ENCODE measurements around the gene LRRC57.

Gene LRRC57

GRCh38 chr15:42575188-42576039 lies 26.8 kb upstream of the LRRC57 start, which contains the start of gene STARD9:
Gene STARD9 (plus strand): TSS chr15:42575606. CDS start chr15:42575716, 110 bp downstream.
- TF ChIP-seq EP300 (IDR thresholded peaks at IDR 0.05; ENCODE audit: borderline replicate concordance) (no peak), NFIC (IDR thresholded peaks at IDR 0.05) (peak; percentile 86), CREB1 (IDR thresholded peaks at IDR 0.05; ENCODE audit: low read depth) (no peak), TCF12 (IDR thresholded peaks at IDR 0.05; ENCODE audit: low read depth) (no peak), ZBTB7A (IDR thresholded peaks at IDR 0.05; ENCODE audit: low read depth) (0 out of 2 replicates have a peak, but pooled peaks have one; percentile 25), REST (IDR thresholded peaks at IDR 0.05; ENCODE audit: low read depth) (no peak), MAX (IDR thresholded peaks at IDR 0.05) (peak; percentile 96), EGR1 (IDR thresholded peaks at IDR 0.05) (0 out of 2 replicates have a peak, but pooled peaks have one; percentile 31), TAF1 (IDR thresholded peaks at IDR 0.05; ENCODE audit: low read depth) (0 out of 2 replicates have a peak, but pooled peaks have one; percentile 10), FOXM1 (IDR thresholded peaks at IDR 0.05; ENCODE audit: borderline replicate concordance, low read depth) (no peak), USF1 (IDR thresholded peaks at IDR 0.05) (no peak), TEAD4 (IDR thresholded peaks at IDR 0.05) (no peak), CEBPB (IDR thresholded peaks at IDR 0.05) (no peak)

- TF ChIP-seq USF1 (IDR thresholded peaks at IDR 0.05) (no peak), RAD21 (IDR thresholded peaks at IDR 0.05; ENCODE audit: low read depth) (no peak), REST (IDR thresholded peaks at IDR 0.05; ENCODE audit: low read depth) (no peak), FOXM1 (IDR thresholded peaks at IDR 0.05; ENCODE audit: borderline replicate concordance, low read depth) (no peak), CEBPB (IDR thresholded peaks at IDR 0.05) (no peak), NFIC (IDR thresholded peaks at IDR 0.05) (no peak), CREB1 (IDR thresholded peaks at IDR 0.05; ENCODE audit: low read depth) (no peak), MAX (IDR thresholded peaks at IDR 0.05) (no peak), EGR1 (IDR thresholded peaks at IDR 0.05) (no peak), YY1 (IDR thresholded peaks at IDR 0.05; ENCODE audit: low read depth) (no peak), TAF1 (IDR thresholded peaks at IDR 0.05; ENCODE audit: low read depth) (no peak), ZBTB7A (IDR thresholded peaks at IDR 0.05; ENCODE audit: low read depth) (no peak), EP300 (IDR thresholded peaks at IDR 0.05; ENCODE audit: borderline replicate concordance) (no peak)
These were observed 10.1 kb upstream of the LRRC57 start for GRCh38 chr15:42558739-42559138.

GRCh38 chr15:42553554-42553953 lies 5.0 kb upstream of the LRRC57 start:
- no peak for TF ChIP-seq USF1 (IDR thresholded peaks at IDR 0.05)
- no peak for TF ChIP-seq YY1 (IDR thresholded peaks at IDR 0.05; ENCODE audit: low read depth)
- TF ChIP-seq TAF1 (IDR thresholded peaks at IDR 0.05; ENCODE audit: low read depth), result no peak
- TF ChIP-seq NFIC (IDR thresholded peaks at IDR 0.05), result no peak
- no peak for TF ChIP-seq FOXM1 (IDR thresholded peaks at IDR 0.05; ENCODE audit: borderline replicate concordance, low read depth)
- TF ChIP-seq REST (IDR thresholded peaks at IDR 0.05; ENCODE audit: low read depth), result no peak
- no peak for TF ChIP-seq MAX (IDR thresholded peaks at IDR 0.05)
- TF ChIP-seq RAD21 (IDR thresholded peaks at IDR 0.05; ENCODE audit: low read depth), result no peak
- no peak for TF ChIP-seq ZBTB7A (IDR thresholded peaks at IDR 0.05; ENCODE audit: low read depth)
- no peak for TF ChIP-seq TEAD4 (IDR thresholded peaks at IDR 0.05)
- no peak for TF ChIP-seq CREB1 (IDR thresholded peaks at IDR 0.05; ENCODE audit: low read depth)
- no peak for TF ChIP-seq TCF12 (IDR thresholded peaks at IDR 0.05; ENCODE audit: low read depth)
- no peak for TF ChIP-seq CEBPB (IDR thresholded peaks at IDR 0.05)
- TF ChIP-seq EGR1 (IDR thresholded peaks at IDR 0.05), result no peak
- TF ChIP-seq EP300 (IDR thresholded peaks at IDR 0.05; ENCODE audit: borderline replicate concordance), result no peak

Data from Ishikawa (cell line).